Endothelial cell of umbilical vein (primary cell): ENCODE data around the gene PTPRZ1. TPM values are rescaled to one million over a fixed set of nuclear protein-coding genes. Genes with fewer than 3 reads are reported as not detected.

Experiments
- BruUV-seq: library from RNA; stranded (reverse); fragments of 400-500 nt; replicated peaks from 2 replicates; lab custom pipeline; 2021; lab: Mats Ljungman, UMichigan
- CTCF ChIA-PET: fragments of 300-600, 350-600 bp; sonication (Branson Sonifier 250); formaldehyde crosslinking; loops from one replicate; lab custom pipeline; 2021; ENCODE audit warnings: antibody characterized with exemption, inconsistent platforms; lab: Charles Lee
- POLR2A ChIA-PET: fragments of 300-600, 350-600 bp; sonication (Branson Sonifier 250); formaldehyde crosslinking; loops from one replicate; lab custom pipeline; 2021; ENCODE audit warnings: antibody characterized with exemption, inconsistent platforms; lab: Charles Lee
- DNase-seq: peaks from one replicate; pipeline ENCODE4 v3.0.0-alpha.2; 2011; ENCODE audit warnings: low read depth, low spot score
- FAIRE-seq: peaks from 2 replicates; lab custom pipeline; 2011; peaks lifted over from hg19 to GRCh38; lab: Jason Lieb, UNC
- H2AFZ ChIP-seq: 2 replicates; pipeline ENCODE4 v1.6.0; 2012; ENCODE audit warnings: low read depth, low read length, control low read depth, inconsistent platforms
- H3K27ac ChIP-seq: 2 replicates; pipeline ENCODE4 v1.5.1; 2011; ENCODE audit warnings: low read depth, mild to moderate bottlenecking, control low read depth, low read length, moderate library complexity; ENCODE audit not compliant: insufficient read depth
- H3K27me3 ChIP-seq, 2 experiments: 2 replicates each; pipeline versions ENCODE4 v1.6.0 to v1.6.1; 2011; ENCODE audit warnings: low read length in 2 of 2, mixed read lengths in 1 of 2; ENCODE audit not compliant: control insufficient read depth in 2 of 2, insufficient read depth in 2 of 2
- H3K36me3 ChIP-seq, 2 experiments: 2 replicates in 1 of 2; 3 replicates in 1 of 2; pipeline ENCODE4 v1.5.1; 2011; ENCODE audit warnings: low read length in 2 of 2, mild to moderate bottlenecking in 1 of 2, moderate library complexity in 1 of 2; ENCODE audit not compliant: control insufficient read depth in 2 of 2, insufficient read depth in 2 of 2; ENCODE audit errors: extremely low read depth in 1 of 2
- H3K4me1 ChIP-seq: 3 replicates; pipeline ENCODE4 v1.5.1; 2011; ENCODE audit warnings: mild to moderate bottlenecking, low read length; ENCODE audit not compliant: control insufficient read depth, insufficient read depth; ENCODE audit errors: extremely low read depth
- H3K4me2 ChIP-seq: 2 replicates; pipeline ENCODE4 v1.6.1; 2011; ENCODE audit warnings: low read length, control low read depth, mixed read lengths; ENCODE audit not compliant: insufficient read depth
- H3K4me3 ChIP-seq, 3 experiments: fragments of 200-600 bp in 1 of 3; sonication (generic), shearing (Covaris generic) in 1 of 3; replicated peaks in 1 of 3; 2 replicates each; pipeline ENCODE4 v1.5.1; 2011 to 2016; ENCODE audit warnings: control low read depth in 3 of 3, low read length in 3 of 3, mild to moderate bottlenecking in 2 of 3, inconsistent platforms in 1 of 3, low read depth in 1 of 3, moderate library complexity in 1 of 3; ENCODE audit not compliant: insufficient read depth in 1 of 3
- H3K79me2 ChIP-seq: 2 replicates; pipeline ENCODE4 v1.6.0; 2012; ENCODE audit warnings: low read length, inconsistent platforms; ENCODE audit not compliant: control insufficient read depth, insufficient read depth
- H3K9ac ChIP-seq: replicated peaks from 2 replicates; pipeline ENCODE3; 2011; ENCODE audit warnings: low read length, control low read depth; ENCODE audit not compliant: insufficient read depth; ENCODE audit errors: extremely low read depth
- H3K9me1 ChIP-seq: replicated peaks from 3 replicates; pipeline ENCODE4 v1.6.0; 2011; ENCODE audit warnings: mild to moderate bottlenecking, low read length; ENCODE audit not compliant: control insufficient read depth, insufficient read depth; ENCODE audit errors: extremely low read depth
- H3K9me3 ChIP-seq: replicated peaks from 2 replicates; pipeline ENCODE4 v1.5.1; 2012; ENCODE audit warnings: low read length, inconsistent platforms; ENCODE audit not compliant: control insufficient read depth, insufficient read depth
- H4K20me1 ChIP-seq: replicated peaks from 2 replicates; pipeline ENCODE3; 2011; ENCODE audit warnings: mild to moderate bottlenecking, low read length; ENCODE audit not compliant: control insufficient read depth, insufficient read depth; ENCODE audit errors: extremely low read depth
- CTCF ChIP-seq, 2 donors: IDR thresholded peaks; 1 replicate in 1 of 2; 2 replicates in 1 of 2; pipeline ENCODE4 v1.5.1; 2011; ENCODE audit warnings: low read length in 2 of 2, mild to moderate bottlenecking in 2 of 2, moderate library complexity in 2 of 2, control low read depth in 1 of 2, inconsistent platforms in 1 of 2, low read depth in 1 of 2; ENCODE audit not compliant: insufficient read depth in 1 of 2; ENCODE audit errors: extremely low read depth in 1 of 2
- EZH2 ChIP-seq: IDR thresholded peaks from 2 replicates; pipeline ENCODE4 v1.6.1; 2012; ENCODE audit warnings: borderline replicate concordance, low read depth, mild to moderate bottlenecking, moderate library complexity, low read length, inconsistent platforms; ENCODE audit not compliant: severe bottlenecking
- FOS ChIP-seq: IDR thresholded peaks from 2 replicates; pipeline ENCODE4 v1.6.1; 2011; ENCODE audit warnings: mild to moderate bottlenecking, low read length, moderate library complexity, borderline replicate concordance; ENCODE audit not compliant: insufficient read depth
- GATA2 ChIP-seq: IDR thresholded peaks from 2 replicates; pipeline ENCODE4 v1.7.0; 2011; ENCODE audit warnings: low read depth, mild to moderate bottlenecking, moderate library complexity, mixed read lengths, low read length; ENCODE audit not compliant: insufficient read length, insufficient read depth
- JUN ChIP-seq: IDR thresholded peaks from 2 replicates; pipeline ENCODE4 v1.6.1; 2011; ENCODE audit warnings: borderline replicate concordance, low read depth; ENCODE audit not compliant: insufficient read length, insufficient read depth
- MYC ChIP-seq: IDR thresholded peaks from one replicate; pipeline ENCODE4 v1.6.1; 2011; ENCODE audit warnings: mild to moderate bottlenecking, low read depth, low read length
- POLR2A ChIP-seq: IDR thresholded peaks from 2 replicates; pipeline ENCODE4 v1.6.1; 2012; ENCODE audit warnings: low read depth, mild to moderate bottlenecking, control low read depth, low read length
- POLR2AphosphoS5 ChIP-seq: IDR thresholded peaks from 2 replicates; pipeline ENCODE4 v1.6.1; 2012; ENCODE audit warnings: low read depth, mild to moderate bottlenecking, control low read depth, low read length, moderate library complexity; ENCODE audit not compliant: insufficient read depth
- dilution Hi-C: fragments of 300-500 bp; cut with MboI; formaldehyde crosslinking; loops from one replicate; pipeline ENCODE4 v1.15.0; 2019; ENCODE audit warnings: low sequenced_read_pairs; ENCODE audit not compliant: extremely low pct_ligation_motif_present
- intact Hi-C: fragments of 100-400 bp; cut with micrococcal nuclease; formaldehyde crosslinking; loops from one replicate; pipeline ENCODE4 v1.10.0; 2022
- polyA plus RNA-seq, 4 experiments: library from polyadenylated mRNA; depleted of rRNA in 3 of 4; stranded (reverse) in 3 of 4; unstranded in 1 of 4; fragments of >200 nt; gene quantifications; 2 replicates each; pipeline versions ENCODE4 v1.2.1 to v1.2.3, GENCODE V29; 2011 to 2012; ENCODE audit warnings: missing spikeins in 1 of 4
- total RNA-seq: library from RNA; stranded (reverse); gene quantifications from 2 replicates; pipeline ENCODE4 v1.2.3, GENCODE V29; 2021
- TF ChIP-seq, protein P1 (sequence below): IDR thresholded peaks from 2 replicates; pipeline ENCODE4 v1.6.1; 2011; ENCODE audit not compliant: insufficient read depth, insufficient read length

The PTPRZ1 gene
- total and polyA plus RNA-seq, 2 donors (not counting 3 experiments of a cell fraction or from before 2014, with no cell fraction given): 0.07 TPM; not detected in 1

- Histone ChIP-seq H3K79me2 (no peaks in the 10 kb centered on the region), H3K27ac (no peak overlapping the region), H3K4me2 (no peak overlapping the region), H3K4me1 (no peaks in the 10 kb centered on the region), H4K20me1 (no peaks in the 10 kb centered on the region), H3K4me3 (no peak overlapping the region), H3K9me3 (no peaks in the 10 kb centered on the region), H3K9ac (no peak overlapping the region), H3K27me3 (peaks cover 0 to 2% of the 10 kb centered on the region in 2 experiments), H3K9me1 (no peaks in the 10 kb centered on the region), H3K36me3 (no peaks in the 10 kb centered on the region), H2AFZ (no peak overlapping the region)
- intact Hi-C loops (no loop called here), dilution Hi-C loops (no loop called here)
- CTCF ChIA-PET: no interaction called here
- no TSS peak for BruUV-seq
- TF ChIP-seq, protein P1, sequence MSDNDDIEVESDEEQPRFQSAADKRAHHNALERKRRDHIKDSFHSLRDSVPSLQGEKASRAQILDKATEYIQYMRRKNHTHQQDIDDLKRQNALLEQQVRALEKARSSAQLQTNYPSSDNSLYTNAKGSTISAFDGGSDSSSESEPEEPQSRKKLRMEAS: no peak
- TF ChIP-seq EZH2: no peak
- no peak for TF ChIP-seq POLR2A
- TF ChIP-seq CTCF (IDR thresholded peaks at IDR 0.05; ENCODE audit: extremely low read depth in 1 of 2, insufficient read depth in 1 of 2, low read depth in 1 of 2, low read length in 2 of 2): no peak
- no peak for TF ChIP-seq MYC
- TF ChIP-seq GATA2: no peak
- TF ChIP-seq POLR2AphosphoS5: no peak
- no peak for TF ChIP-seq FOS
- no peak for TF ChIP-seq JUN
- POLR2A ChIA-PET: no interaction called here
- DNase-seq (no peak), FAIRE-seq (no peak)
These were observed 31.2 kb downstream of the PTPRZ1 start for GRCh38 chr7:121904120-121904519.
